NCI-H524 treated with DMSO at 0.1 percent for 48 hours (cell line): ENCODE measurements around the gene ADAMTS17.
A peak's percentile ranks its signal among the peaks of the same experiment; 100 is the strongest.

Source experiments
- DNase-seq: peaks from one replicate; lab custom pipeline; 2025; lab: John Stamatoyannopoulos, UW

Gene ADAMTS17

GRCh38 chr15:100221471-100222348 is 120.1 kb downstream of the ADAMTS17 start:
- no peak for DNase-seq

DNA sequence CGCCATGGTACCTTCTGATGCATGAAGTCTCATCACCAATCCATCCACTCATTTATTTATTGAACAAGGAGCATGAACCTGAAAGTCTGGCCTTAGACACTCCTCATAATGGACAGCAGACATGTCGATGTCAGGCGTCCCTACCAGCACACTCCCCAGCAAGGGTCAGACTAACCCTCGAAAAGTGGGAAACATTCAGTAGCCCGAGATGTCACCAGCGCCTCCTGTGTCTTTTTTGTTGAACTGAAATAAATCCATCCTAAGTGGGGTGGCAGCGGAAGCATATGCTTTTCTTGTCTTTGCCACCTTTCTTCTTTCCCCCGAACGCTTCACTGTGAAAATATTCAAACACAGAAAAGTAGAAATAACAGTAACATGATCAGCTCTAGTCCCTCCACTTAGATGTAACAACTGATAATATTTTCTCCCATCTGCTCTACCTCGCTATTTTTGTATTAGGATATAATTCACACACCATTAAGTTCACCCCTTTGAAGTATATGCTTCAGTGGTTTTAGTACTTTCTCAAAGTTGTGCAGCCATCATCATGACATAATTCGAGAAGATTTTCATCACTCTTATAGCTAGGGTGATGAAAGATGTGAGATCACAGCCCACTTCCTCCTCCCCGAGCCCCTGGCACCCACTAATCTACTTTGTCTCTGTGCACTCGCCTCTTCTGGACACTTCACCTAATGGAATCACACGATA is 121.6 kb downstream of the ADAMTS17 start:
- peak; percentile 5 for DNase-seq

DNA sequence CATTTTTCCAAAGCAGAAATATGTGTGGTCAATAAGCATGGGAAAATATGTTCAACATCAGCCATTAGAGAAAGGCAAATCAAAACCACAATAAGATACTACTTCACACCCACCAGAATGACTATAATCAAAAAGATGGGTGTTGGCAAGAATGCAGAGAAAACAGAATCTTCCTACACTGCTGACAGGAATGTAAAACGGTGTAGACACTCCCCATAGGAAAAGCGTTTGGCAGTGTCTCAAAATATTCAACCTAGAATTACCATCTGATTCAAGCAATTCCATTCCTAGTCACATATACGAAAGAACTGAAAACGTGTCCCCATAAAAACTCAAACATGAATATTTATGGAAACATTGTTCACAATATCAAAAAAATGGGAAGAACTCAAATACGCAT is 123.3 kb downstream of the ADAMTS17 start:
- no peak for DNase-seq

DNA sequence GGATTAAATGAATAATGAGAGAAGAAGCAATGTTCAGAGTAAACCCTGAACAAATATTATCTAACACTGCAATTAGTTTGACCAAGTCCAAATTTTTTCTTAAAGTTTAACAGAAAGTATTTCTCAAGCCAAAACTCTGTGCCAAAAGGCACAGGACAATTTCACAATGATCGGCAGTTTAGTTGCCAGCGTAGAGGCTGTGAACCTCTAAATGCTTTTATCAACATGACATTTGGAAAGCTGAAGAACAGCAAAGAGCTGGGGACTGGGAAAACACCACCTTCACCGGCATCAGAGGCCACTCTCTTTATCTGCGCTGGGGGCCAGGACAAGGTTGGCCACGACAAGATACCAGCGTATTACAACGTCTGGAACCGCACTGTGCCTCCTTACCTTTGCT is 125.6 kb downstream of the ADAMTS17 start:
- no peak for DNase-seq

GRCh38 chr15:100215843-100216169 is 126.0 kb downstream of the ADAMTS17 start:
- DNase-seq = no peak

GRCh38 chr15:100215031-100215842 is 126.5 kb downstream of the ADAMTS17 start:
- DNase-seq = no peak

DNA sequence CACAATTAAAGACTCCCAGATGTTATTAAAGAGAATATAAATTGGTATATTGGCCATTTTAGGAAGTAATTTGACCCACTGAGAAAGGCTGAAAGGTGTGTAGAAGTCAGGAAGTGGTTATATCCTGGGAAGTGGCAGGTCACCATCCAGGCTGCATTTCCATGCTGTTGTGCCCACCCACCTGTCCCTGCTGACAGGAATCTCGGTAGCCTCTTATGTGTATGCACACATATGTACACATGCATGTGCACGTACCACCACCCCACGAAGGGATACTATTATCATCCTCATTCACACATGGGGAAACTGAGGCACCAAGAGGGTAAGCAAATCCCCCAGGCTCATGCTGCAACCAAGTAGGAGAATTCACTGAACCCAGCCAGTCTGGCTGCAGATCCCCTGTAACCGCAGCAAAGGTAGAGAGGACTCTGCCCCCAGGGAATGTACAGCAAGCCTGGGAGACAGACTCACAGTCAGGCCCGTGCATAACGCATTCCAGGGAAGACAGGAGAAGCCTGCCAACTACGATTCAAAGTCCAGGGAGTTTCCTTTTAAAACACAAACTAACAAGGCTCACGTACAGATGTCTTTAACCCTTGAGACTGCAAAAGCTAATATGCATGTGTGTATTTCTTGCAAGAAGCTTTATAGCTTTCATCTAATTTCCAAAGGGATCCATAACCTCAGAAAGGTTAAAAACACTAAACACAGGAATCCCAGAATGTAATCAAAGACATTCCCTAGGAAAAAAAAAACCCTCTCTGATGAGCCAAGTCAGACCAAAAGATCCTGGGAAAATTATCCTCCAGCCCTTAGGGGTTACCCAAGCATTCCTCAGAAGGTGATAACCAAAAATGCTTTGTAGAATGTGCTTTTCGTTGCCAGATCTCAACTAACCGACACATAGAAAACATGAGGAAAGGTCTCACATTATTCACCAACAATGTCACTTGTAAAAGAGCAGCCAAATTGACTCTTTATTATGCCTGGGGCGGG is 129.6 kb downstream of the ADAMTS17 start:
- DNase-seq = no peak

DNA sequence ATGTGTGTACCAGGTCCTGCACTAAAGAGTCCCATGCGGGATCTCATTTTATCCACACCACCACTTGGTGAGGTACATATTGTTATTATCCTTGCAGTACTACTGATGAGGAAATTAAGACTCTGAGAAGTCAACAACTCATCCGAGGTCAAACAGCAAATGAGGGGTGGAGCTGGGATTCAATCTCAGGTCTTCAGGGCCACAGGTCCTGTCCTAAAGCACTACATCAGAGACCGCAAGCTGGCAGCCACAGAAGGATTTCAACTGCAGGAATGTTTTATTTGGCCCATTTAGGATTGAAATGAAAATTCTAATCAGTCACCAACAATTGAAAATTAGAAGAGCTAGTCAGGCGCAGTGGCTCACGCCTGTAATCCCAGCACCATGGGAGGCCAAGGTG is 131.4 kb downstream of the ADAMTS17 start:
- DNase-seq = no peak

DNA sequence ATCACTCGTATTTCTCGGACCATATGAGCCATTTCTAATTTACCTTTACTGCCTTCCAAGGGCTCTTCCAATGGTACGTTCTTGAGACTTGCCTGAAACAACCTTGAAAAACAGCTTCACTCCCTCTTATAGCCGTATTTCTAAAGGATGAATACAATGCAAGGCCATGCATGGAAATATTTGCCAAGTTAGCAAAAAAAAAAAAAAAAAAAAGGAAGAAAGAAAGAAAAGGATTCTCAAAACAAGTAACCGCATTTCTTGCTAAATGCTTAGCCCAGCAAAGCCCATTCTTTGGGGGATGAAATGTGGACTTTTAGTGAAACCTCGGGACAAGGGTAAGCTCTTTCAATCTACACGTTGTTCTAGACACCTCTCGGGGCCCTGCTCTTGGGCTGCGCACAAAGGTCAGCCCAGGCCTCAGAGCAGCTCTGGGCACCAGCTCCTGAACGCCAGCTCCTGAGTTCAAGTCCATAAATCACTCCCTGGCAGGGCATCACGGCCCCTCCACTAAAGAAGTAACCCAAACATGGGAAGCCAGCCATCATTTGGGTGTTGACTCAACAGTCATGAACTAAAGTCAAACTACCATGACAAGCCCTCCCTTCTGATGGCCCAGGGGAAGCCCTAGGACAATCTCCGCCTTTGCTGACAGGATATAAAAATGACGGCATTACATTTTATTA is 132.7 kb downstream of the ADAMTS17 start:
- DNase-seq = no peak

DNA sequence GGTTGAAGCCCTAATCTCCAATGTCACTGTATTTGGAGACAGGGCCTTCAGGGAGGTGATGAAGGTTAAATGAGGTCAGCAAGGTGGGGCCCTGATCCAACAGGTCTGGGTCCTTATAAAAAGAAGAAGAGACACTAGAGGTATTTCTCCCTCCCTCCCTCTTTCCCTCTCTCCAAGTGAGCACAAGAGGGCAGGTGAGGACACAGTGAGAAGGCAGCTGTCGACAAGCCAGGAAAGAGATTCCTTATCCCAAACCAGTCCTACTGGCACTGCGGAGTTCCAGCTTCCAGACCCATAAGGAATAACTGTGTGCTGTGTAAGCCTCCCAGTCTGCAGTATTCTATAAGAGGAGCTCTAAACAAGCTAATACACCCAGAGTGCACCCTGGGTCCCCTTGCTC is 134.7 kb downstream of the ADAMTS17 start:
- DNase-seq = no peak

DNA sequence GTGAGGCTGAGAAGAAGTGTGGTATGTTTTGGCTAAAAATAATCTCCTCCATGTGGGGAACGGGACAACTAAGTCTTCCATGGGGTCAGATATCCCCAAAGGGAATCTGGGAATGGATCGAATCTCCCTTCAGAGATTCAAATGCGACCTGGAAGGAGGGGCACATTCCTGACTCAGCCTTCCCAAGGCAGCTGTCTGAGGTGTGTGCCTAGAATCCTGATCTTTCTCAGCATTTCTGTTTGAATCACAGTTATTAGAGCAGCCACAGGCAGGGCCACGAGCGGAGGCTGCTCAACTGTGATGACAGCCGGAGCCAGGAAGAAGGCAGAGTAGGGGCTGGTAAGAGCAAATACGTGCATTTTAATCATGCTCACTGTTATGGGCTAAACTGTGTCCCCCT is 135.1 kb downstream of the ADAMTS17 start:
- no peak for DNase-seq

DNA sequence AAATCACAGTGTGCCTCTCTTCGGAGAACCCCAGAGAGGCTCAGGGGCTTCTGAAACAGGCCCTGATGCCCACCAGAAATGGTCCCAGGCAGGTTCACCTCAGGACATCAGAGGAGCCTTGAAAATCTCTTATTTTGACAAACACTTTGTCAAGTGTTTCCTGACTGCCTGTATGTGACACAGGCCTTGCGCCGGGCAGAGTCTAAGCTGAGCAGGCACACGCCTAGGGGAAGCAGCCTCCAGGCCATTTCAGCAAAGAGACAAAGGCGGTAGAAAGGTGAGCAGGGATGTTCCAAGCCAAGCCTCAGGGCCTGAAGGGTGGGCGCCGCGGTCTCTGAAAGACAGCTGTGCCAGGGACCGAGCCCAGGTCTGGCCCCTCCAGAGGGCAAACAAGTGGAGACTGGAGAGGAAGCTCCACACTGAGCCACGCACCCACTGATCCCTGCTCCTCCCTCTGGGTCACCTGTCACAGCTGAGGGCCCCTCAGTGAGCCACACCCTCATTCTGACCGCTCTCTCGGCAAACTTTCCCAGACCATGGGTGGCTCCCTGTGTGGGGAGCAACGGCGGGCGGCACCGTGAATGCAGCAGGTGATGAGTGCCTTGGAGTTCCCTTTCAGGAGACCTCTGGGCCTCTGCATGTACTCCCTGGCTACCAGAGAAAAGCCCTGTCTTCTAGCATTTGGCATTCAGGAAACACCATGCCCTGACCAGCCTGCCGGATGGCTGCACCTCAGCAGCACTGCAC is 136.1 kb downstream of the ADAMTS17 start:
- DNase-seq = no peak

- no peak for DNase-seq
Observed at GRCh38 chr15:100204771-100205170, 137.0 kb downstream of the ADAMTS17 start.

DNA sequence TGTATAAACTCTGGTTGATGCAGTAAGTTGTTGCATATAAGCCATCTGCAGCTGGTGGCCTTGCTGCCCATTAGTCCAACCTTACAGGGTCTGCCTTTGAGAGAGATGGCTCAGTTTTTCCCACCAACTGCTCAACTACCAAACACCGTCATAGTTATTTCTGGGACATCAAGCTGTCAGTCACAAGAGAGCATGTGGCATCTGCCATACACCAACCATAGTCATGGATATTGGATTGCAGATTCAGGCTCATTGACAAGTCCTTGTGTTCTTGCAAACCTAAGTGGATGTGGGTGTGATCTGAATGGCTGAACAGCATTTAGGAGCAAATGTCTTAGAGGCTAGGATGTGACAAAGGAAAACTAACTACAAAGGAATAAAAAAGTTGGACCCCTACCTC is 137.6 kb downstream of the ADAMTS17 start:
- DNase-seq = no peak

DNA sequence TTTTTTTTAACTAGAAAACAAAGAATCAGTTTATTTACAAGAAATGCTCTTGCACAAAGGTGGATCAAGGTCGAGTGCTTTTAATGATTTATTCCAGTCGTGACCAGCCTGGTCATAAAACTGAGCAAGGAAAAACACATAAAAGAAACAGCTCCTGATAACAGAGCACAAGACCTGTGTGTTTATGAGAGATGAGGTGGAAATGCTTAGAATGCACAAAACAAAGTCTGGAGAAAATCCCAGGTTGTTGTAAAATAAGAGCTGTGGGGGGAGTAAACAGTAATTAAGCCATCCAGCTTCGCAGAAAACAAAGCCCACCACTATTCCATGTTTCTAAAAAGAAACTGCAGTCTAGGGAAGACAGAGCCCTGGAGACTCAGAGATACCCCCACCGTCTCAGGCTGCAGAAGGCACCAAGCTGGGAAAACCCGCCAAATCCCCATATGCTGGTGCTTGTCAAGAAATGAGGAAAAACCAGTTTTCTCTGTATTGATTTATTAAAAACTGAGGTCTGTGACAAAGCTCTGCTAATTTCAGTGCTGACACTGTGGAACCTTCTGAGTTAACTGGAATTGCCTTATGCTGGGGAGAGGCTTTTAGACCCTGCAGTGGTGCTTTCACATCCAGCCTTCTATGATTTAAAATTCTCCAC is 139.3 kb downstream of the ADAMTS17 start:
- no peak for DNase-seq

DNA sequence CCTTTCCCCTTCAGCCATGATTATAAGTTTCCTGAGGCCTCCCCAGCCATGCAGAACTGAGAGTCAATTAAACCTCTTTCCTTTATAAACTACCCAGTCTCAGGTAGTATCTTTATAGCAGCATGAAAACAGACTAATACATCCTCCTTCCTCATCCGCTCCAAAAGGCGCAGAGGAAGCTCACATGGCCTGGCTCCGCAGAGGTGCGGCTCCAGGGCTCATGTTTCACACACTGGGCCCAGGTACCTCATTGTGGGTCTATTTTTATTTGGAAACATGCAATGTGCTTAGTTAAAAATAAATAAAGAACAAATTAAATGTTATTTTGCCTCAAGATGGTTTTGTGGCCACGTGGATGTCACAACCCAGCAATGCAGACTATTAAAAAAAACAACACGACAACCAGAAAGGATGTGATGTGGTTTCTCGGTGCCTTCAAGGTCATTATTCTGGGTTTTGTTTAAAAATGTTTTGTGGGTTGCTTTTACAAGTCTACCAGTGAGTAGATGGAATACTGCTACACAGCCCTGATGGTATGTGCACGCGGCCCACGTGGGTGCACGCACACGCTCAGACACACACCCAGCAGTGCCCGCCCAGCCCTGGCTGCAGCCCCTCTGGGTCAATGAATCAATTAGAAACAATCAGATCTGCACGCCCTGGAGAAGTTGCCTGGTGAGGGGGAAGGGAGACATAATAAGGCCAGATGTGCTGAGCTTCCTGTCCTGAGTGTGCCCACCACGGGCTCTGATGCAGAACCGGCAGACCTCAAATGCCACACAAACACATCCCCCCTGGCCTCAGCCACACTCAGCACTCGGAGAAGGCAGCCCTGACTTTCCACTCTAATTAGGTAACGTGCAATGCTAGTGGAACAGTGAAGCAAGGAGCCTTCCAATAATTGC is 140.1 kb downstream of the ADAMTS17 start:
- no peak for DNase-seq

- DNase-seq = no peak
Observed at GRCh38 chr15:100200287-100200880, 141.4 kb downstream of the ADAMTS17 start.

DNA sequence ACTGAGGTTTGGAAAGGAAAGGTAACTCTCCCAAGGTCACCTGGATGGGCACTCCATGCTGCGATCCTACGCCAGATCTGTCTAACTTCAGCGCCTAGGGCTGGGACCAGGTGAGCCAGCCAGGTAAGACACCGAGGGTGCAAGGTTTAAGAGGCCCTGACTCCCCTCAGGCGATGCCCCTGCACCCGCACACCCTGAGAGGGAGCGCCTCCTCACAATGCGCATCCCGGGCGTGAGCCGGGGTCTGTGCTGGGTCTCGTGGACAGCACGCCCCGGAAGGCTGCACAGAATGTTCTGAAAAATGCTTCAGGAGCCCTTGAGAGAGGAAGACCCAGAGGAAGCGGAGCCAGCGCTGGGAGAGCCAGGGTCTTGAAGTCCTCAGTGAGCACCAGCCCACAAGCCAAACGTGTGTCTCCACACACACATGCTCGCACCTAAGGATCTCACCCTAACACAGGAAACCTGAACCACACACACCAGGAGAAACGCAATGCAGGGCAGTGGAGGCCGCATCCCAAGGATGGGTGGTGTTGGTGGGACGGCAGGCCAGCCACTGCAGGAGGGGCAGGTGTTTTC is 142.0 kb downstream of the ADAMTS17 start:
- DNase-seq = no peak
